ENCODE measurements around the gene CD4. TPM values are rescaled to one million over a fixed set of nuclear protein-coding genes. Genes with fewer than 3 reads are reported as not detected.

Gene CD4
- total RNA-seq, 1 donor from 2014 or later: 31.3 TPM

GRCh38 chr12:6810758-6811157, 21.4 kb downstream of the CD4 start:
- no peak for DNase-seq (ENCODE audit: low spot score)

DNA sequence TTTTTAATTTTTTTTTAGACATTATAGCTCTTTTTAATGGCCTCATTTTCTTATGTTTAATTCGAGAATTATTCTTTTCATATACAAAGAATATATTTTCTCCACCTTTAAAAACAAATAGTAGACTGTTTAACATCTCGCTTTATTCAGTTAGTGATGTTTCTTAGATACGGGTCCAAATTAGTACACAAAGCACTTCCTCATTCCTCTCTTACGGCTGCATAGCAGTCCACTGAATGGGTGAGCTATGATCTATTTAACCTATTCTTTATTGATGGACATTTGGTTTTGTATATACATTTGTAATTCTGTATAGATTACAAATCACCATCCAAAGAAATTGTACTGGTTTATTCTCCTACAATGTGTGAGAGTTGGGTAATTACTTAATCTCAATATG, 24.0 kb downstream of the CD4 start:
- no peak for DNase-seq (ENCODE audit: low spot score)

GRCh38 chr12:6816598-6816997, 27.3 kb downstream of the CD4 start:
- no peak for DNase-seq (ENCODE audit: low spot score)

DNA sequence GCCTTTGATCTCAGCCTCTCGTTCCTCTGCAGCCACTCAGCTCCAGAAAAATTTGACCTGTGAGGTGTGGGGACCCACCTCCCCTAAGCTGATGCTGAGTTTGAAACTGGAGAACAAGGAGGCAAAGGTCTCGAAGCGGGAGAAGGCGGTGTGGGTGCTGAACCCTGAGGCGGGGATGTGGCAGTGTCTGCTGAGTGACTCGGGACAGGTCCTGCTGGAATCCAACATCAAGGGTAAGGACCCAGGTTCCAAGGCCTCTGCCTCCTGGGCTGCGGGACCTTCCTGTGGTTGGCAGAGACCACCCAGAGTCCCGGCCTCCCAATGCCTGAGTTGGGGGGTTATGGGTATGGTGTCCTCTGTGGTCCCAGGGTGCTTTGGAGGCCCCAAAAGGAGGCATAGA, 27.8 kb downstream of the CD4 start:
- no peak for DNase-seq (ENCODE audit: low spot score)

- no peak for DNase-seq (ENCODE audit: low spot score)
These were observed 28.4 kb downstream of the CD4 start for GRCh38 chr12:6817662-6818157.

- no peak for DNase-seq (ENCODE audit: low spot score)
These were observed 28.9 kb downstream of the CD4 start for GRCh38 chr12:6818222-6818621.

- no peak for DNase-seq (ENCODE audit: low spot score)
These were observed 29.3 kb downstream of the CD4 start for GRCh38 chr12:6818645-6819044.

DNA sequence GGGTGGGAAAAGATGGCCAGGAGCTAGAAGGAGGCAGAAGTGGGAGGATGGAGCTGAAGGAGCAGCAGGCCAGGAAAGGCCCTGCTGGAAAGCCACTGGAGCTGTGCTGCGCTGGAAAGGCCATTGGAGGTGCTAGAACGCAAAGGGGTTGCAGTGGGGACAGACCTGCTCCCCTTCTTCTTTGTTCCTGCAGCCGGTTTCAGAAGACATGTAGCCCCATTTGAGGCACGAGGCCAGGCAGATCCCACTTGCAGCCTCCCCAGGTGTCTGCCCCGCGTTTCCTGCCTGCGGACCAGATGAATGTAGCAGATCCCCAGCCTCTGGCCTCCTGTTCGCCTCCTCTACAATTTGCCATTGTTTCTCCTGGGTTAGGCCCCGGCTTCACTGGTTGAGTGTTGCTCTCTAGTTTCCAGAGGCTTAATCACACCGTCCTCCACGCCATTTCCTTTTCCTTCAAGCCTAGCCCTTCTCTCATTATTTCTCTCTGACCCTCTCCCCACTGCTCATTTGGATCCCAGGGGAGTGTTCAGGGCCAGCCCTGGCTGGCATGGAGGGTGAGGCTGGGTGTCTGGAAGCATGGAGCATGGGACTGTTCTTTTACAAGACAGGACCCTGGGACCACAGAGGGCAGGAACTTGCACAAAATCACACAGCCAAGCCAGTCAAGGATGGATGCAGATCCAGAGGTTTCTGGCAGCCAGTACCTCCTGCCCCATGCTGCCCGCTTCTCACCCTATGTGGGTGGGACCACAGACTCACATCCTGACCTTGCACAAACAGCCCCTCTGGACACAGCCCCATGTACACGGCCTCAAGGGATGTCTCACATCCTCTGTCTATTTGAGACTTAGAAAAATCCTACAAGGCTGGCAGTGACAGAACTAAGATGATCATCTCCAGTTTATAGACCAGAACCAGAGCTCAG, 30.0 kb downstream of the CD4 start:
- DNase-seq (ENCODE audit: low spot score): no peak

- no peak for DNase-seq (ENCODE audit: low spot score)
These were observed 30.8 kb downstream of the CD4 start for GRCh38 chr12:6820166-6820565.

- no peak for DNase-seq (ENCODE audit: low spot score)
These were observed 32.5 kb downstream of the CD4 start, which contains the start of gene GPR162 for GRCh38 chr12:6821591-6822425. Gene GPR162 (plus strand): TSS chr12:6821821. CDS start chr12:6823899, 2,078 bp downstream.

DNA sequence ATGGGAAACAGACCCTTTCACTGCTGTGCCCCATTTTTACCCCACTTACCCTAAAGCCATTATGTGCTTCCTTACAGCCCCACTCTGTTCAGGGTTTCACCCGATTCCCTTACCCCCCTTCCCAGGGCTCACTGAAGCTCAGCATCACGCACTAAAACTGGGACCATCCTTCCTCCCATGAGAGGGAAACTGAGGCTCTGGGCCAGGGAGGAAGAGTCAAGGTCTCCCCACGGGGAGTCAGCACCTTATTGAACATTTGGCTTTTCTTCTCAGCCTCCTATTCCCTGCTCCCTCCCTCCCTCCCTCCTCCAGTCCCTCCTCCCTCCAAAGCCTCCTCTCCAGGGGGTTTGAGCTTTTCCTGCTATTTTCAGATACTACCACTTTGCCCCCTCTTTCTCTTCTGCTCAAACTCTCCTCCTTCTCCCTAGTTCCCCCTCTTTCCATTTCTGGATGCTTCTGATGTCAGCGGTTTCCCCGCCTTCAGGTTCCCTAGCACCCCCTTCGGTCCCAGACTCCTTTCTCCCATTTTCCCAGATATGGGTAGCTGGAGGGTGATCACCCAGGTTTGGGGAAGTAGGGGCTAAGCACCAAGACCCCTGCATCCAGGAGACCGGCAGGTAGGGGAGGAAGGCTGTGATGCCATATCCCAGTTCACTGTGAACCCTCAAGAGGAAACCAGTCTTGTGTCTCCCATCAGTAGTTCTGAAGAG, 33.3 kb downstream of the CD4 start:
- no peak for DNase-seq (ENCODE audit: low spot score)

DNA sequence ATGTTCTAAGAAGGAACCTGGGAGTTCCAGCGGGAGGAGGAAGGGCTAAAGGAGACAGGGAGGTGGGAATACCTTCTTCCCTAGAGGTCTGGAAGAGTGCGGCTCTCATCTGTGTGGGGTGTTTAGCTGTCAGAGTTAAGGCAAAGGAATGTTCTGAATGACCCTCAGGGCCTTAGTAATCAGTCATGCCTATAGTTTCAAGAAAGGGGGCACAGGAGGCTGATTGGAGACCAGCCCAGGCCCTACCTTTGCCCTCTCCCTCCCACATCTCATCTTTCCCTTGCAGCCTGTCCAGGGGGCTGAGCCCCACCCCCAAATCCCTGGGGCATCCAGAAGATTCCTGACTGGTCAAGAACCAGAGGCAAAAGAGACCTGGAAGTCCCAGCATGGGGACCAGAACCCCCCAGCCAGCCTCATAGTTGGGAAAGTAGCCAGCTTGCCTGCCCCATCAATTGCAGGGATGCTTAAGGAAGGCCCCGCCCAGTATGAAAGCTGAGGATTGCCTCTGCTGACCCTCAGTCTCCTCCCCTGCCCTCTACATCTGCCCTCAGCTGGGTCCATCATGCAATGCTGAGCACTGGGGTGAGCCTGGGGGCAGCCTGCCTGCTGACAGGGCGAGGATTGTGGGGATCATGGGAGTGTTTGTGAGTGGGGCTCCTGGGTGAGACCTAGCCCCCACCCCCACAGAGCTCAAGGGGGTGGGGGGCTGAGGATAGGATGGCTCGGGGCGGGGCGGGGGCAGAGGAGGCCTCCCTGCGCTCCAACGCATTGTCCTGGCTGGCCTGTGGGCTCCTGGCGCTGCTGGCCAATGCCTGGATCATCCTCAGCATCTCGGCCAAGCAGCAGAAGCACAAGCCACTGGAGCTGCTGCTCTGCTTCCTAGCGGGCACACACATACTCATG, 34.1 kb downstream of the CD4 start:
- DNase-seq (ENCODE audit: low spot score): no peak

GRCh38 chr12:6824085-6824775, 34.9 kb downstream of the CD4 start:
- no peak for DNase-seq (ENCODE audit: low spot score)

DNA sequence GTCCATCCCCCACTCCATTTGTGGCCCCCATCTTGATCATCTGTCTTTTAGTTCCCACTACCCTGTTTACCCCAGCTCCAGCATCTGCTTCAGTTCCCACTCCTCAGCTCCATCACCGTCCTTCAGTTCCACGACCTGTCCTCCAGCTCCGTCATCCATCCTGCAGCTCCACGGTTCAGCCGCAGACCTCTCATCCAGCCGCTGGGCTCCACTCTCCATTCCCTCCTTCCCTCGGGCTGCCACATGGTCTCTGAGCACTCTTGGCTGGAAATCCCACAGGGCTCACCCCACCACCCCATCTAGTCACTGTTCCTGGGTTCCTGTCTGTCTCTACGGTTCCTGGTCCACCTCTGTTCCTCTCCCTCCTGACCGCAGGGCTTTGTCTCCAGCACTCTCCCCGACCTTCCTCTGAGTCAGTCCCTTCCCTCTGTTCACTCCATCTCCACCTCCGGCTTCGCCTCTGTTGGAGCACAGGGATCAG, 35.6 kb downstream of the CD4 start:
- no peak for DNase-seq (ENCODE audit: low spot score)

- DNase-seq (ENCODE audit: low spot score): no peak
These were observed 36.2 kb downstream of the CD4 start for GRCh38 chr12:6825398-6826124.

DNA sequence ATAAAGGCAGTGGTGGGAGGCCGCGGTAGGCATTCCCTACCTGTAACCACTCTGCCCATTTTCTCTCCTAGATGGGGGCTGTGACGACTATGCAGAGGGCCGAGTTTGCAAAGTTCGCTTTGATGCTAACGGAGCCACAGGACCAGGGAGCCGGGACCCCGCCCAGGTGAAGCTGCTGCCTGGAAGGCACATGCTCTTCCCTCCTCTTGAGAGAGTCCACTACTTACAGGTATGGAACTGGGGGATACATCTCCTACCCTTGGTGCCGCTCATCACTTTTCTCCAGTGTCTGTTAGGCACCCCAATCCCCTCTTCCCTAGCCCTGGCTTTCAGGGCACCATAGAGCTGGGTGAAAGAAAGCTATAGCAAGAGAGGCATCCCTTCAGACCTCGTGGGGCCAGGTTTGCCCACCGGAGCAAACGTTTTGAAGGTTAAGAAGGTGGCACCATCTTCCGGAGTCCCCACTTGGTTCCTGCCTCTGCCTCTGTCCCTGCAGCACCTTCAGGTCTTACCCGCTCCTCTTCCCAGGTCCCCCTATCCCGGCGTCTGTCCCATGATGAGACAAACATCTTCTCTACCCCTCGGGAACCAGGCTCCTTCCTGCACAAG, 36.9 kb downstream of the CD4 start:
- DNase-seq (ENCODE audit: low spot score): no peak

- DNase-seq (ENCODE audit: low spot score): no peak
These were observed 37.6 kb downstream of the CD4 start for GRCh38 chr12:6826734-6827436.

DNA sequence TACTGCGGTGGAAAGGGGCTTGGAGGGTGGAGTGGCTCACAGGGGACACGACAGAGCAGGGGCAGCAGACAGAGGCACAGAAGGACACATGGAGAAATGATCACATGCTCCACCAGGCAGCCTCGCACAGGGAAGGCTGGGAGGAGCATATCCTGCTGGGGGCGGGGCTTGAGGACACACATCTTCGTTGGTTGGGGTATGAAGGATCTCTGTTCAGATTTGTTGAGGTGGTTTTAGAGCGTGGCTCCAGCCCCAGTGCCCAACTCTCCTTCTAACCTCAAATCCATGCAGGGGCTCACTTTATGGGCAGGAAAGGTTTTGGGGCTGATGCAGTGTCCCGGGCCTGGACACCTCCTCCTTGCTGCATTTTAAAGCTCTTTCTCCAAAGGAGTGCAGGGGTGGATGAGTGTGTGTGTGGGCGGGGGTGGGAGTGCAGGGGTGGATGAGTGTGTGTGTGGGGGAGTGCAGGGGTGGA, 38.1 kb downstream of the CD4 start:
- no peak for DNase-seq (ENCODE audit: low spot score)
